GM12878 (cell line): ENCODE measurements around the gene NOS1AP. TPM values are rescaled to one million over a fixed set of nuclear protein-coding genes. Genes with fewer than 3 reads are reported as not detected.

ENCODE experiments used
- ATAC-seq: fragments of 200-7000 bp; cut with Tn5 transposase; 3 replicates; pipeline ENCODE4 v1.9.1; 2020; ENCODE audit warnings: mild to moderate bottlenecking, moderate library complexity
- BruUV-seq: library from RNA; stranded (reverse); fragments of 400-500 nt; replicated peaks from 2 replicates; lab custom pipeline; 2021; lab: Mats Ljungman, UMichigan
- CTCF ChIA-PET: fragments of 300-600 bp; sonication (Branson Sonifier 250); formaldehyde crosslinking; extraction: SDS; loops from one replicate; lab custom pipeline; 2021; ENCODE audit warnings: inconsistent platforms; lab: Yijun Ruan, JAX
- POLR2A ChIA-PET: fragments of 350-600 bp; formaldehyde crosslinking; extraction: SDS; loops from one replicate; lab custom pipeline; 2021; ENCODE audit warnings: inconsistent platforms; lab: Charles Lee
- RAD21 ChIA-PET: fragments of 300-600 bp; sonication (Branson Sonifier 250); formaldehyde crosslinking; loops from one replicate; lab custom pipeline; 2023; ENCODE audit warnings: antibody characterized with exemption; ENCODE audit not compliant: unreplicated experiment; lab: Charles Lee
- SMC1A ChIA-PET: fragments of 300-600 bp; sonication (Branson Sonifier 250); formaldehyde crosslinking; loops from one replicate; lab custom pipeline; 2023; ENCODE audit not compliant: unreplicated experiment, uncharacterized antibody; lab: Charles Lee
- DNase-seq: peaks from one replicate; pipeline ENCODE4 v3.0.0-alpha.2; 2011; ENCODE audit warnings: low read depth, low spot score
- FAIRE-seq: peaks from 3 replicates; lab custom pipeline; 2011; peaks lifted over from hg19 to GRCh38; lab: Jason Lieb, UNC
- H2AFZ ChIP-seq: 2 replicates; pipeline ENCODE4 v1.6.0; 2011; ENCODE audit warnings: low read depth, low read length, control low read depth; ENCODE audit not compliant: control insufficient read depth
- H3K27ac ChIP-seq: 2 replicates; pipeline ENCODE4 v1.5.1; 2011; ENCODE audit warnings: control low read depth; ENCODE audit not compliant: control insufficient read depth, insufficient read depth
- H3K27me3 ChIP-seq, 2 experiments: replicated peaks in 1 of 2; 2 replicates each; pipeline versions ENCODE4 v1.6.0 to v1.6.1; 2011; ENCODE audit warnings: low read length in 1 of 2; ENCODE audit not compliant: control insufficient read depth in 2 of 2, insufficient read depth in 2 of 2
- H3K36me3 ChIP-seq, 2 experiments: 2 replicates each; pipeline ENCODE4 v1.5.1; 2011; ENCODE audit warnings: low read length in 1 of 2; ENCODE audit not compliant: control insufficient read depth in 2 of 2, insufficient read depth in 2 of 2
- H3K4me1 ChIP-seq: 2 replicates; pipeline ENCODE4 v1.6.1; 2011; ENCODE audit warnings: mild to moderate bottlenecking, low read length, moderate library complexity, mixed read lengths; ENCODE audit not compliant: control insufficient read depth, insufficient read depth
- H3K4me2 ChIP-seq: 2 replicates; pipeline ENCODE4 v1.6.0; 2011; ENCODE audit warnings: control low read depth; ENCODE audit not compliant: control insufficient read depth, insufficient read depth
- H3K4me3 ChIP-seq: fragments of 200-600 bp; sonication (generic); 2 replicates; pipeline ENCODE4 v1.5.1; 2016
- H3K79me2 ChIP-seq: 2 replicates; pipeline ENCODE4 v1.6.0; 2011; ENCODE audit warnings: low read length; ENCODE audit not compliant: control insufficient read depth, insufficient read depth
- H3K9ac ChIP-seq: 2 replicates; pipeline ENCODE4 v1.8.0; 2011; ENCODE audit warnings: low read length, control low read depth, mixed read lengths; ENCODE audit not compliant: control insufficient read depth, insufficient read depth
- H3K9me3 ChIP-seq: replicated peaks from 3 replicates; pipeline ENCODE4 v1.5.1; 2011; ENCODE audit warnings: mild to moderate bottlenecking, low read length; ENCODE audit not compliant: control insufficient read depth, insufficient read depth
- H4K20me1 ChIP-seq: 2 replicates; pipeline ENCODE4 v1.6.0; 2011; ENCODE audit not compliant: control insufficient read depth, insufficient read depth
- ATF3 ChIP-seq: IDR thresholded peaks from 2 replicates; pipeline ENCODE4 v1.6.1; 2011; ENCODE audit warnings: low read depth, mild to moderate bottlenecking, low read length, moderate library complexity, borderline replicate concordance; ENCODE audit errors: extremely low read depth
- CHD2 ChIP-seq: IDR thresholded peaks from 2 replicates; pipeline ENCODE4 v1.6.1; 2011; ENCODE audit warnings: low read depth, low read length, improper control_type of control experiment, borderline replicate concordance
- IRF5 ChIP-seq: fragments of 450-650 bp; IDR thresholded peaks from 2 replicates; pipeline ENCODE4 v1.6.1; 2017; ENCODE audit warnings: borderline replicate concordance
- JUNB ChIP-seq: IDR thresholded peaks from 2 replicates; pipeline ENCODE4 v1.6.1; 2016; ENCODE audit warnings: antibody characterized with exemption, mild to moderate bottlenecking
- MEF2A ChIP-seq: IDR thresholded peaks from 2 replicates; pipeline ENCODE4 v1.6.1; 2011; ENCODE audit warnings: low read depth, mild to moderate bottlenecking, low read length, moderate library complexity; ENCODE audit not compliant: insufficient read depth
- NBN ChIP-seq: fragments of 450-650 bp; IDR thresholded peaks from 2 replicates; pipeline ENCODE4 v1.6.1; 2016
- NFYA ChIP-seq: IDR thresholded peaks from 2 replicates; pipeline ENCODE4 v1.6.1; 2011; ENCODE audit warnings: low read depth, mild to moderate bottlenecking, low read length, improper control_type of control experiment, borderline replicate concordance
- NR2F1 ChIP-seq: fragments of 450-650 bp; conservative IDR thresholded peaks from 2 replicates; pipeline ENCODE4 v1.6.1; 2017; ENCODE audit warnings: mild to moderate bottlenecking
- POLR2AphosphoS5 ChIP-seq: IDR thresholded peaks from 2 replicates; pipeline ENCODE4 v1.6.1; 2011; ENCODE audit warnings: mild to moderate bottlenecking, low read length, inconsistent platforms
- RAD21 ChIP-seq: IDR thresholded peaks from 2 replicates; pipeline ENCODE4 v1.6.1; 2011; ENCODE audit warnings: mild to moderate bottlenecking, low read depth, low read length, moderate library complexity; ENCODE audit not compliant: insufficient read depth
- SKIL ChIP-seq: fragments of 450-650 bp; IDR thresholded peaks from 2 replicates; pipeline ENCODE4 v1.6.1; 2017; ENCODE audit warnings: mild to moderate bottlenecking, low read depth, inconsistent platforms; ENCODE audit not compliant: poor library complexity, severe bottlenecking
- TARDBP ChIP-seq: IDR thresholded peaks from 2 replicates; pipeline ENCODE4 v1.6.1; 2016; ENCODE audit warnings: borderline replicate concordance
- ZNF274 ChIP-seq: IDR thresholded peaks from one replicate; pipeline ENCODE4 v1.8.0; 2011; ENCODE audit not compliant: insufficient read length, insufficient read depth
- ZNF687 ChIP-seq: fragments of 450-650 bp; IDR thresholded peaks from 2 replicates; pipeline ENCODE4 v1.6.1; 2017; ENCODE audit warnings: mild to moderate bottlenecking, moderate library complexity
- ZZZ3 ChIP-seq: IDR thresholded peaks from 2 replicates; pipeline ENCODE4 v1.6.1; 2011; ENCODE audit warnings: low read depth; ENCODE audit not compliant: control insufficient read depth, insufficient read length
- WGBS: methylation state at CpG from one replicate; pipeline ENCODE4 v1.1.6; 2016; ENCODE audit warnings: low lambda C conversion rate; ENCODE audit not compliant: insufficient replicate concordance, insufficient coverage; ENCODE audit errors: missing lambda C conversion rate; 5-methylcytosine and 5-hydroxymethylcytosine counted together
- in situ Hi-C: fragments of 300-500 bp; cut with MboI; formaldehyde crosslinking; loops from 9 replicates; pipeline ENCODE4 v1.14.3; 2018; ENCODE audit warnings: mixed read lengths
- intact Hi-C: fragments of 100-400 bp; cut with micrococcal nuclease; formaldehyde crosslinking; loops from one replicate; pipeline ENCODE4 v1.14.2; 2022; ENCODE audit not compliant: unreplicated experiment
- polyA plus RNA-seq, 11 experiments: library from polyadenylated mRNA; depleted of rRNA in 4 of 11; unstranded in 6 of 11; stranded (reverse) in 5 of 11; fragments of >200 nt; fragmentation: Nextera tagmentation in 4 of 11; fragmentation: Illumina TruSeq in 1 of 11; extraction: Ambion mirVana in 4 of 11; extraction: Trizol in 1 of 11; gene quantifications; 1 replicate in 1 of 11; 2 replicates in 10 of 11; pipeline versions ENCODE4 v1.2.1 to v1.2.3, GENCODE V29; 2011 to 2016; ENCODE audit warnings: inconsistent platforms in 2 of 11, missing spikeins in 2 of 11, low read depth in 1 of 11
- total RNA-seq, 4 experiments: library from RNA; depleted of rRNA in 3 of 4; stranded (reverse); fragments of >200 nt in 3 of 4; fragmentation: Illumina TruSeq in 1 of 4; extraction: Trizol in 1 of 4; gene quantifications; 2 replicates each; pipeline versions ENCODE4 v1.2.1 to v1.2.3, GENCODE V29; 2013 to 2021

The NOS1AP gene
- total and polyA plus RNA-seq, 10 of the 15 experiments (the other 5 are each of a cell fraction or from before 2014, with no cell fraction given): 0.03 to 0.15 TPM; not detected in 8

- ATAC-seq: no peak
These were observed 123.3 kb downstream of the NOS1AP start for GRCh38 chr1:162192763-162193162.

More at GRCh38 chr1:162192763-162193162, 123.3 kb downstream of the NOS1AP start:
- BruUV-seq: no TSS peak
- Histone ChIP-seq H3K9ac (no peak overlapping the region), H3K36me3 (no peaks in the 10 kb centered on the region), H3K79me2 (no peaks in the 10 kb centered on the region), H3K4me3 (no peak overlapping the region), H4K20me1 (no peaks in the 10 kb centered on the region), H3K9me3 (no peaks in the 10 kb centered on the region)
- ChIA-PET CTCF (interaction anchor here (1.2 kb wide), 1 partner anchor 8 kb away, joined by 3 read pairs; no protein-coding TSS in a partner anchor), POLR2A (no interaction called here), RAD21 (no interaction called here)
- FAIRE-seq (no peak), DNase-seq (no peak)
- TF ChIP-seq ATF3: no peak
- no peak for TF ChIP-seq MEF2A
- TF ChIP-seq ZNF687: no peak
- TF ChIP-seq ZNF274: no peak
- no peak for TF ChIP-seq NFYA
- TF ChIP-seq IRF5: no peak
- TF ChIP-seq ZZZ3: no peak
- no peak for TF ChIP-seq POLR2AphosphoS5
- TF ChIP-seq JUNB: no peak
- TF ChIP-seq NR2F1: no peak
- no peak for TF ChIP-seq TARDBP
- no peak for TF ChIP-seq CHD2
- no peak for TF ChIP-seq RAD21
- no peak for TF ChIP-seq NBN
- TF ChIP-seq SKIL: no peak
- TF ChIP-seq, all 136 proteins: peak for 0
- no peak overlapping the region for H2AFZ ChIP-seq
- SMC1A ChIA-PET: interaction anchor here (1.2 kb wide), 1 partner anchor 49 kb away, joined by 3 read pairs; no protein-coding TSS in a partner anchor
- 82% methylated on average over 1 of the region's 1 CpG for WGBS
- H3K4me1 ChIP-seq: no peaks in the 10 kb centered on the region
- intact Hi-C loops (no loop called here), in situ Hi-C loops (no loop called here)
- no peaks in the 10 kb centered on the region; a peak in 1 of 4 replicates for H3K27me3 ChIP-seq
- no peak overlapping the region for H3K4me2 ChIP-seq
- H3K27ac ChIP-seq: no peak overlapping the region
